ENCODE results near the gene PRDM2. TPM values are rescaled to one million over a fixed set of nuclear protein-coding genes. Genes with fewer than 3 reads are reported as not detected.

PRDM2 gene
- polyA plus RNA-seq, 1 donor (not counting 4 experiments of a cell fraction or from before 2014, with no cell fraction given) = 13.8 TPM

- TF ChIP-seq EZH2 (IDR thresholded peaks at IDR 0.05; ENCODE audit: low read length) (no peak), CTCF (optimal IDR thresholded peaks at IDR 0.05 in 1 of 3, IDR thresholded peaks at IDR 0.05 in 1 of 3, conservative IDR thresholded peaks at IDR 0.05 in 1 of 3; ENCODE audit: extremely low read depth in 1 of 3, insufficient read depth in 2 of 3, low read length in 3 of 3) (no peak)
- no peak for DNase-seq (ENCODE audit: low read depth, low spot score)
- Histone ChIP-seq H3K36me3 (ENCODE audit: control insufficient read depth in 2 of 2, extremely low read depth in 1 of 2, insufficient read depth in 2 of 2, low read length in 2 of 2) (no peaks in the 10 kb centered on the region), H3K4me2 (ENCODE audit: control insufficient read depth, extremely low read depth, insufficient read depth, low read depth, low read length) (peak overlapping the region; percentile 90), H3K79me2 (ENCODE audit: control insufficient read depth, insufficient read depth, low read length) (peaks cover 31% of the 10 kb centered on the region), H3K9me1 (ENCODE audit: control insufficient read depth, extremely low read depth, insufficient read depth, low read length) (no peaks in the 10 kb centered on the region), H4K20me1 (ENCODE audit: control insufficient read depth, extremely low read depth, insufficient read depth, low read length) (no peaks in the 10 kb centered on the region), H3K4me3 (ENCODE audit: control insufficient read depth in 2 of 3, extremely low read depth in 1 of 3, insufficient read depth in 2 of 3, low read depth in 1 of 3, low read length in 3 of 3) (peak overlapping the region; percentile 60 to 78 (median 73)), H3K9ac (ENCODE audit: control insufficient read depth, extremely low read depth, insufficient read depth, low read length) (peak overlapping the region; percentile 89), H3K27me3 (ENCODE audit: control insufficient read depth, extremely low read depth, insufficient read depth, low read length) (no peaks in the 10 kb centered on the region), H3K9me3 (ENCODE audit: control insufficient read depth, low read depth, low read length) (no peaks in the 10 kb centered on the region), H3K4me1 (ENCODE audit: control insufficient read depth, extremely low read depth, insufficient read depth, low read length) (peaks cover 16% of the 10 kb centered on the region), H3K27ac (ENCODE audit: control insufficient read depth, insufficient read depth, low read length) (peak overlapping the region; percentile 87), H2AFZ (ENCODE audit: control insufficient read depth, low read length) (peak overlapping the region; percentile 98)
- dilution Hi-C loops (cut with MboI; ENCODE audit: extremely low pct_ligation_motif_present, low sequenced_read_pairs) = no loop called here
- FAIRE-seq = peak; percentile 43
Observed at GRCh38 chr1:13699510-13699909, 478 bp upstream of the PRDM2 start.

GRCh38 chr1:13700521-13701270 is 708 bp downstream of the PRDM2 start:
- Histone ChIP-seq H3K9ac (ENCODE audit: control insufficient read depth, extremely low read depth, insufficient read depth, low read length) (peak overlapping the region; percentile 89), H4K20me1 (ENCODE audit: control insufficient read depth, extremely low read depth, insufficient read depth, low read length) (no peaks in the 10 kb centered on the region), H3K4me2 (ENCODE audit: control insufficient read depth, extremely low read depth, insufficient read depth, low read depth, low read length) (peak overlapping the region; percentile 100), H3K79me2 (ENCODE audit: control insufficient read depth, insufficient read depth, low read length) (peaks cover 41% of the 10 kb centered on the region), H3K36me3 (ENCODE audit: control insufficient read depth in 2 of 2, extremely low read depth in 1 of 2, insufficient read depth in 2 of 2, low read length in 2 of 2) (no peaks in the 10 kb centered on the region), H3K4me1 (ENCODE audit: control insufficient read depth, extremely low read depth, insufficient read depth, low read length) (peaks cover 16% of the 10 kb centered on the region), H3K4me3 (ENCODE audit: control insufficient read depth in 2 of 3, extremely low read depth in 1 of 3, insufficient read depth in 2 of 3, low read depth in 1 of 3, low read length in 3 of 3) (peak overlapping the region; percentile 60 to 89 (median 87)), H3K9me3 (ENCODE audit: control insufficient read depth, low read depth, low read length) (no peaks in the 10 kb centered on the region), H3K27ac (ENCODE audit: control insufficient read depth, insufficient read depth, low read length) (peak overlapping the region; percentile 87), H2AFZ (ENCODE audit: control insufficient read depth, low read length) (peak overlapping the region; percentile 84), H3K9me1 (ENCODE audit: control insufficient read depth, extremely low read depth, insufficient read depth, low read length) (no peaks in the 10 kb centered on the region), H3K27me3 (ENCODE audit: control insufficient read depth, extremely low read depth, insufficient read depth, low read length) (no peaks in the 10 kb centered on the region)
- TF ChIP-seq CTCF (optimal IDR thresholded peaks at IDR 0.05 in 1 of 3, IDR thresholded peaks at IDR 0.05 in 1 of 3, conservative IDR thresholded peaks at IDR 0.05 in 1 of 3; ENCODE audit: extremely low read depth in 1 of 3, insufficient read depth in 2 of 3, low read length in 3 of 3) = no peak
- no peak for TF ChIP-seq EZH2 (IDR thresholded peaks at IDR 0.05; ENCODE audit: low read length)
- peak; percentile 34 for FAIRE-seq
- dilution Hi-C loops (cut with MboI; ENCODE audit: extremely low pct_ligation_motif_present, low sequenced_read_pairs) = no loop called here
- DNase-seq (ENCODE audit: low read depth, low spot score) = no peak

Measured in keratinocyte (primary cell).